HFF-Myc (cell line): Measurements from ENCODE around the gene SSTR5.

ENCODE experiments used
- DNase-seq: peaks from one replicate; pipeline ENCODE4 v3.0.0-alpha.2; 2011; ENCODE audit warnings: low read depth; ENCODE audit errors: extremely low read depth
- H3K4me3 ChIP-seq: replicated peaks from 2 replicates; pipeline ENCODE4 v1.5.1; 2011; ENCODE audit warnings: low read depth, mild to moderate bottlenecking, control low read depth, low read length
- CTCF ChIP-seq: IDR thresholded peaks from 2 replicates; pipeline ENCODE4 v1.5.1; 2012; ENCODE audit warnings: mild to moderate bottlenecking, low read depth, low read length, control low read depth; ENCODE audit errors: missing control alignments

The SSTR5 gene

GRCh38 chr16:1094601-1095449 lies 22.3 kb downstream of the SSTR5 start:
- DNase-seq: no peak
- H3K4me3 ChIP-seq: no peak overlapping the region
- TF ChIP-seq CTCF: no peak

GRCh38 chr16:1095450-1096168 lies 23.1 kb downstream of the SSTR5 start:
- DNase-seq: no peak
- H3K4me3 ChIP-seq: no peak overlapping the region
- TF ChIP-seq CTCF: no peak

GRCh38 chr16:1096169-1097082 lies 23.9 kb downstream of the SSTR5 start, which contains the start of gene C1QTNF8:
C1QTNF8 (minus strand) TSS chr16:1096244; CDS start chr16:1094922, 1,322 bp downstream.
- no peak for TF ChIP-seq CTCF
- no peak for DNase-seq
- H3K4me3 ChIP-seq: no peak within 1 kb of the TSS

- H3K4me3 ChIP-seq: no peak overlapping the region
- no peak for TF ChIP-seq CTCF
- no peak for DNase-seq
Measured at GRCh38 chr16:1097156-1097555, 24.6 kb downstream of the SSTR5 start.

- no peak overlapping the region for H3K4me3 ChIP-seq
- DNase-seq: no peak
- TF ChIP-seq CTCF: no peak
Measured at GRCh38 chr16:1097800-1098199, 25.3 kb downstream of the SSTR5 start.

GRCh38 chr16:1098266-1098991 lies 25.9 kb downstream of the SSTR5 start:
- H3K4me3 ChIP-seq: no peak overlapping the region
- no peak for TF ChIP-seq CTCF
- no peak for DNase-seq
